EL (cell line): ENCODE results near the gene RASD2.

Source experiments
- DNase-seq: peaks from one replicate; pipeline ENCODE4 v3.0.0-alpha.2; 2016

The RASD2 gene

DNA sequence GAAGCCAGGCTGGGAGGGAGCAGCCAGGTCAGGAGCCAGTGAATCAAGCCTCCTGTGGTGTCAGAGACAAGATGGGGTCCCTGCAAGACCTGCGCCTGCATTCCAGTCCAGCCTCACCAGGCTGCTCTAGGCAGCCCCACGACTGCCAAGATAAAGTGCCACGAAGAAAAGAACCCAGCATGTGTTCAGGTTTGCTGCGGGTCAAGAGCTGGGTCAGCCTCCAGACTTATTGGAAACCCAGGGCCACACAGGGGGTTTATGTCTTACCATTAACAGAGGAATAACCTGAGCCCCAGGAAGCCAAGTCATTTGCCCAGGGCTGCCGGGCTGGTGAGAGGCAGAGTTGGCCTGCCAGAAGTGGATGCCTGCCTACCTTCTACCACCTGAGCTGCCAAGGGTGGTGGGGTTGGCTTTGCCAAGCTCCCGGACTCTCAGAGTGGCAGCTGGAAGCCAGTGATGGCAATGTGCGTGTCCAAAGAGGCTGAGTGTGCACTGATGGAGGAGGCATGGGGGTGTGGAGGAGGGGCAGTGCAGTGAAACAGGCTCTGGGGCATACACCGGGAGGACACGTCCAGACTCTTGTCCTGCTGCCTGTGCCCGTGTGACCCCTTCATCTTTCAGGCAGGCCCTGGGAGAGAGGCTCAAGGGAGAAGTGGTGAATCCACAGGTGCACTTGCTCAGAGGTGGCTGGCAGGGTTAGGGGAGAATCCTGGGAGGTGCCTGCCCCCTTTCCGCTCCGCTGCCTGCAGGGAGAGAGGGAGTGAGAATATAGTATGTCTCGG is 1.7 kb downstream of the RASD2 start:
- no peak for DNase-seq

DNA sequence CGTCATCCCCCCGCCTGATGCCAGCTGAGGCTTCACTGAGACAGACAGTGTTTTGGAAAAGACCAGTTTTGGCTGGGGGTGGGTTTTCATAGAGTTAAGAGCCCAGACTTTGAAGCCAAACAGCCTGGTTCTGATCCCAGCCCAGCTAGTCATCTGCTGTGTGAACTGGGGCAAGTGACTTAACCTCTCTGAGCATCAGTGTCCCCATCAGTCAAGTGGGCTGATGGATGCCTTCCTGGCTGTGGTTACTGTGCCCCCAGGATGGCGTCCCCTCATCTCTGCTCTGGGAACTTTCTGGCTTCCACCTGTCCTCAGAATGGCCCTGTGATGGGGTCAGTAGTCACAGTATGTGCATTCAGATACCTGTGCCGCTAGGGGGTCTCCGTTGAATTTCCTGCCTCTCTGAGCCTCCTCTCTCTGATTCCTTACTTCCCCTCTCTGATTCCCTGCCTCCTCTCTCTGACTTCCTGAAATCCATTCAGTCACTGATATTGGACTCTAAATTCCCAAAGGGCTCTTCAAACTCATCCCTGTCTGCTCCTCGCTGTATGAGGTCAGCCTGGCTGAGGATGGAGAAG is 2.4 kb downstream of the RASD2 start:
- DNase-seq = no peak

DNA sequence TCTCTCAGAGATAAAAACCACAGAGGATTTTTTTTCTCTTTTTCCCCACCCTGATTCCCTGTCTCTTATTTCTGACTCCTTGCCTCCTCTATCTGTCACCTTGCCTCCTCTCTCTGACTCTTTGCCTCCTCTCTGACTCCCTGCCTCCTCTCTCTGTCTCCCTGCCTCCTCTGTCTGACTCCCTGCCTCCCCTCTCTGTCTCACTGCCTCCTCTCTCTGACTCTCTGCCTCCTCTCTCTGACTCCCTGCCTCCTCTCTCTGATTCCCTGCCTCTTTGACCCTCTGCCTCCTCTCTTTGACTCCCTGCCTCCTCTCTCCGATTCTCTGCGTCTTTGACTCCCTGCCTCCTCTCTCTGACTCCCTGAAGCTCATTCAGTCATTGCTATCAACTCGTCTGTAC is 3.1 kb downstream of the RASD2 start:
- DNase-seq = no peak

DNA sequence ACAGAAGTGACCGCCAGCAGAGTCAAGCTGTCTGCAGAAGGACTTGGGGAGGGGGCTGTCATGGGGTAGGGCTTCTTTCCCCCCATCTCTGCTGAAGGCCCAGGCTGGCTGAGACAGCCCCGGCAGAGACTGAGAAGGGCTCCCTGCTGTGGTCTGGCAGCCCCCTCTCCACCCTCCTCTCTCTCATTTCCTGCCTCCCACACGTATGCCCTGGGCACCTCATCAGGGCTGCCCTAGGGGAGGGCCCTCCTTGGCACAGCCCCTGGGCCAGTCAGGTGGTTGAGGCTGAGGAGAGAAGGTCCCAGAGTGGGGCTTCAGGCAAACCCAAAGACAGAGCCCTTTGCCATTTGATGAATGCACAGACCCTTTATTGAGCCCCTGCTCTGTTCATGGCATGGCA is 3.6 kb downstream of the RASD2 start:
- DNase-seq = no peak

DNA sequence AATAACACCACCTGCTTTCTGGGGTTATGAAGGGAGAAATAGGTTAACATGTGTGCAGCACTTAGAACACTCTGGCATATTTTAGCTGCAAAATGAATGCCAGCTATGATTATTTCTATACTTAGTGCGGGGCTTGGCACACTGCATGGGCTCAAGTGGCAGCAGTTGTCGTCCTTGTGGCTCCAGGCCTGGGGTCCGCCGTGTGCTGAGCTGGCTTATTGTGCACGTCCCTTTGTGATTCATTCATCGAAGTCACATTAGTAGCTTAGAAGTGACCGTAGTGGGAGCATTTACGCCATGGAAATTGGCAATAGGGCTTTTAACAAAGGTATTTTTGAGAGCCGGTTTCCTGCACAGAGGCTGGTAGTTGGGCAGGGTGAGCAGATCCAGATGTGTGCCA is 4.2 kb downstream of the RASD2 start:
- no peak for DNase-seq

DNA sequence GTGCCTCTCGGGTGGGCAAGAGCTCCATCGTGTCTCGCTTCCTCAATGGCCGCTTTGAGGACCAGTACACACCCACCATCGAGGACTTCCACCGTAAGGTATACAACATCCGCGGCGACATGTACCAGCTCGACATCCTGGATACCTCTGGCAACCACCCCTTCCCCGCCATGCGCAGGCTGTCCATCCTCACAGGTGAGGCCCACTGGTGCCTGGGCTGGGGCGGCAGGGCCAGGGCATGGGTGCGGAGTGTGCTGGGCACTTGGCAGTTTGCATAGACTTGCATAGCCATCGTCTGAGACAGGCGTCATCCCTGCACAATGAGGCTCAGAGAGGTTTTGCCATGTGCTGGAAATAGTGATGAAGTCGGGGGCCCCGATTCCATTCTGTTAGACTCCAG is 6.3 kb downstream of the RASD2 start:
- no peak for DNase-seq

DNA sequence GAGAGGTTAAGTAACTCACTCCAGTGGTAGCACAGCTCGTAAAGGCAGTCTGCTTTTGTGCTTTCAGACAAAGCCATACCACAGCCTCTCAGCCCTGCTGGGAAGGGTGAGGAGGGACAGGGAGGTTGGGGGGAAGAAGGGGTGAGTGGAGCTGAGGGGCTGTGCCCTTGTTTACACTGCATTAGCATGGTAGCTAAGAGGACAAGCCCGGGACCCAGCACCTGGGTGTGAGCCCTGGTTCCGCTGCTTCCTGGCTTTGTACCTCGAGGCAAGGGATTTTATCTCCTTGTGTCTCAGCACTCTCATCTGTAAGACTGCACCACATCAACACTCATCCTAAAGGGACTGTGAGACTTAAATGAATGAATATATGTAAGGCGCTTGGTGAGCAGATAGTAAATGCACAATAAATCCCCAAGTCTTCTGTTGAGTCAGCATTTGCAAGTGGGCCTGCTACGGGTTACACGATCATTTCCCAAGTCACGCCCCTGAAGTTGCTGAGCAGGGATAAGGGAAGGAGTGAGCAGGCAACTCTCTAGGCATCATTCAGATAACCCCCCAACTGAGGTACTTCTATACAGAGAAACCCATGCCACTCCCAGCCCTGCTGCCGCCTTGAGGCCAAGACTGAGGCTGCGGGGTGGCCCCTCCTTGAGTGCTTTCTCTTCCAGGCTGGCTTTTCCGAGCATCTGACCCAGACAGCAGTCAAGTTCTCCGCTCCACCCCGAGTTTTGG is 7.5 kb downstream of the RASD2 start:
- no peak for DNase-seq

DNA sequence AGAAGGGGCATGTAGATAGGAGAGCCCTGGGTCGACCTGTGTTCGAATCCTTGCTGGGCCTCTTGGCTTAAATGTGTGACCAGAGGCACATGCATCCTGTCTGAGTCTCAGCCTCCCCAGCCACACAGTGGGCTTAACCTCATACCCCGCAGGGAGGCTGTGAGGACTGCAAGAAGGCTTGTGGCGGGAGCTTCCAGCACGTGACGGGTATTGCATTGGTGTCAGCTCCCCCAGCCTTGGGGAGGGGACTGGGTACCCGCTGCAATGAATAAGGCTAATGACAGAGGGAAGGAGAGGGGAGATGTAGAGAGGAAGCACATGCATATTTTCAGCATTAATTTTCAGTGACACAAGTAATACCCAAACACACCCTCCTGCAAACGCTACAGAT is 8.1 kb downstream of the RASD2 start:
- no peak for DNase-seq

DNA sequence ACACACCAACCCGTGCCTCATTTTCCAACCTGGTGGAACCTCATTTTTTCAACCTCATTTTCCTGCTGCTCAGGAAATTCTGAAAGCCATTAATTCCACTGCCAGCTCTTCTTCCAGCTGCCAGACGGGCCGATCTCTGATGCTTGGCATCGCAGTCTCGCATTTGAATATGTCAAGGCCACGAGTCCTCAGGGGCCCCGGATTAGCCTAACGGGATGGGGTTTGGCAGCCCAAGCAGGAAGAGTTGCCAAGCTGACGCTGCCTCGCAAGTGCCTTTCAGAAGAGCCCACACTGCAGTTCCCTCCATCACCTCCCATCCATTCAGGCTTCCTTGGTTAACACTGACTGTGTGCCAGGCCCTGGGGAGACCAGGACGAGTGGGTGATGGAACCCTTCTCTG is 8.7 kb downstream of the RASD2 start:
- no peak for DNase-seq

DNA sequence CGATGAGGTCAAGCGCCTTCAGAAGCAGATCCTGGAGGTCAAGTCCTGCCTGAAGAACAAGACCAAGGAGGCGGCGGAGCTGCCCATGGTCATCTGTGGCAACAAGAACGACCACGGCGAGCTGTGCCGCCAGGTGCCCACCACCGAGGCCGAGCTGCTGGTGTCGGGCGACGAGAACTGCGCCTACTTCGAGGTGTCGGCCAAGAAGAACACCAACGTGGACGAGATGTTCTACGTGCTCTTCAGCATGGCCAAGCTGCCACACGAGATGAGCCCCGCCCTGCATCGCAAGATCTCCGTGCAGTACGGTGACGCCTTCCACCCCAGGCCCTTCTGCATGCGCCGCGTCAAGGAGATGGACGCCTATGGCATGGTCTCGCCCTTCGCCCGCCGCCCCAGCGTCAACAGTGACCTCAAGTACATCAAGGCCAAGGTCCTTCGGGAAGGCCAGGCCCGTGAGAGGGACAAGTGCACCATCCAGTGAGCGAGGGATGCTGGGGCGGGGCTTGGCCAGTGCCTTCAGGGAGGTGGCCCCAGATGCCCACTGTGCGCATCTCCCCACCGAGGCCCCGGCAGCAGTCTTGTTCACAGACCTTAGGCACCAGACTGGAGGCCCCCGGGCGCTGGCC is 11.0 kb downstream of the RASD2 start:
- no peak for DNase-seq

DNA sequence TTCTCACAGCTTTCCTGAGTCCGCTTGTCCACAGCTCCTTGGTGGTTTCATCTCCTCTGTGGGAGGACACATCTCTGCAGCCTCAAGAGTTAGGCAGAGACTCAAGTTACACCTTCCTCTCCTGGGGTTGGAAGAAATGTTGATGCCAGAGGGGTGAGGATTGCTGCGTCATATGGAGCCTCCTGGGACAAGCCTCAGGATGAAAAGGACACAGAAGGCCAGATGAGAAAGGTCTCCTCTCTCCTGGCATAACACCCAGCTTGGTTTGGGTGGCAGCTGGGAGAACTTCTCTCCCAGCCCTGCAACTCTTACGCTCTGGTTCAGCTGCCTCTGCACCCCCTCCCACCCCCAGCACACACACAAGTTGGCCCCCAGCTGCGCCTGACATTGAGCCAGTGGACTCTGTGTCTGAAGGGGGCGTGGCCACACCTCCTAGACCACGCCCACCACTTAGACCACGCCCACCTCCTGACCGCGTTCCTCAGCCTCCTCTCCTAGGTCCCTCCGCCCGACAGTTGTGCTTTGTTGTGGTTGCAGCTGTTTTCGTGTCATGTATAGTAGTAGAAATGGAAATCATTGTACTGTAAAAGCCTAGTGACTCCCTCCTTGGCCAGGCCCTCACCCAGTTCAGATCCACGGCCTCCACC is 11.7 kb downstream of the RASD2 start:
- DNase-seq = peak; percentile 20

DNA sequence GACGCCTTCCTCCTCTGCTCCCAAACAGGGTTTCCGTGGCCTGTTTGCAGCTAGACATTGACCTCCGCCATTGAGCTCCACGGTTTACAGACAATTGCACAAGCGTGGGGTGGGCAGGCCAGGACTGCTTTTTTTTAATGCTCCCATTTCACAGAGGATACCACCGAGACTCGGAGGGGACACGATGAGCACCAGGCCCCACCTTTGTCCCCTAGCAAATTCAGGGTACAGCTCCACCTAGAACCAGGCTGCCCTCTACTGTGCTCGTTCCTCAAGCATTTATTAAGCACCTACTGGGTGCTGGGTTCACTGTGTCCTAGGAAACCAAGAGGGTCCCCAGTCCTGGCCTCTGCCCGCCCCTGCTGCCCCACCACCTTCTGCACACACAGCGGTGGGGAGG is 12.2 kb downstream of the RASD2 start:
- DNase-seq = no peak

DNA sequence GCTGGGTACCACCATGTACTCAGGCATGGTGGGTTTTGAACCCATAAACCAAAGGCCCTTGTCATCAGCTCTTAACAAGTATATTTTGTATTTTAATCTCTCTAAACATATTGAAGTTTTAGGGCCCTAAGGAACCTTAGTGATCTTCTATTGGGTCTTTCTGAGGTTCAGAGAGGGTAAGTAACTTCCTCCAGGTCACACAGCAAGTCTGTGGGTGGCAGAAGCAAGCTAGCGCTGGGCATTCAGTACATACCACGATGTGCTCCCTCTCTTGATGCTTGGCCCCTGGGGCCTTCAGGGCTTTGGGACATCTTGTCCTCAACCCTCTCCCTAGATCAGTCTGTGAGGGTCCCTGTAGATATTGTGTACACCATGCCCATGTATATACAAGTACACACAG is 12.7 kb downstream of the RASD2 start:
- DNase-seq = no peak

DNA sequence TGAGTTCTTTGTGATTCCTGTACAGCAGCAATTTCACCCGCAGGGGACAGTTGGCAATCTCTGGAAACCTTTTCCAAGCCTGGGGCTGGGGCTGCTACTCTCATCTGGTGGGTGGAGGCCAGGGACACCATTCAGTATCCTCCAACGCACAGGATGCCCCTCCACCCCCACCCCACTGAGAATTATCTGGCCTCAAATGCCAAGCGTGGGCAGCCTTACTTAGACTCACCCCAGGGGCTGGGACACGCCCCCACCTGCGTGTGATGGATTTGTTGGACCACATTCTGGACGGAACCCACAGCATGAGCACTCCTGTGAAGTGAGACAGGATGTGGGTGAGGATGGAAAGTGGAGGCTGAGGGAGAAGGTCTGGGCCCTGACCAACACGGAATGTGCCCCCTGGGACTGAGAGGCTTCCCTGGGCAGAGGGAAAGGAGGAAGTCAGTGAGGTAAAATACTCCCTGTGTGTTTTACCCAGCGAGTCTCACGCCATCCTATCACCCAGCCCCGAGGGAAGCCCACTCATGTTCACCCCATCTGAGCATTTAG is 13.7 kb downstream of the RASD2 start:
- no peak for DNase-seq

DNA sequence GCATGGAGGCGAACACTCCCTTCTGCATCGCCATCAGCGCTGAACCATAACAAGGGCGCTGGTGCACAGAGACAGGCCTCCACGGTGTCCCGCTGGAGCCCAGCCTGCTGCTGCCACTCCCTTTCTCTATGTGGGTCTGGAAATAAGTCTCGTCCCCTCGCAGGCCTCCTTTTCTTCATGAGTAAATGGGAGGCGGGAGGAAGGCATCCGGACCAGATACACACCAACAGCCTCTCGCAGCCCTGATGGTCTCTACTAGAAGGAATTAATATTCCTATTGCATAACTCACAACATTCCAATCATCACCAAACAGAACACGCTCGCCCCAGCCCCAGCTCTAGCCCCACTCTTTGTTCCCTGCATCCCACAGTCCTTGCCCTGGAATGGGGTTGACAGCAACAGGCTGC is 14.9 kb downstream of the RASD2 start:
- peak; percentile 68 for DNase-seq

DNA sequence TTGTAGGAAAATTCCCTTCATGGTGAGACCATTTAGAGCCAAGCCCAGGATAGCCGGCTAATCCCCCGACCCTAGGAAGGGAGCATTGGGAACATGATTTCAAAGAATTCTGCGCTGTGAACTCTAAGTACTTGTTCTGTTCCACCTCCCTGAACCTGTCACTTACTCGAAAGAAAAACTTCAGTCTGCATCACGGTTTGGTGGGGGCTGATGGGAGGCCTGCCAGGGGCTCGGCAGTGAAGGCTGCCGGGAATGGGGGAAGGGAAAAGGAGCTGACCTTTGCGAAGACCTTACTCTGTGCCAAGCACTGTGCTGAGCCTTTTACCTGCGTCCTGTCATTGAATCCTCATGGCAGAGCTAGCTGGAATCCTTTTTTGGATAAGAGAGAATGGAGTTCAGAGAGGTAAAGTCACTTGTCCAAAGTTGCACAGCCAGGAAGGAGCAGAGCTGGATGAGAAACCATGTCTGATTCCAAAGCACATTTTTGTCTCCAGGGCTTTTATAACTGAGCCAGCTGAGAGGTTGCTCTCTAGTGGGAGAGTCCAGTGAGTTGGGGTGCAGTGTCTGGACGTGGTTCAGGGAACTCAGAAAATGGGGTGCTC is 15.4 kb downstream of the RASD2 start:
- DNase-seq = no peak

DNA sequence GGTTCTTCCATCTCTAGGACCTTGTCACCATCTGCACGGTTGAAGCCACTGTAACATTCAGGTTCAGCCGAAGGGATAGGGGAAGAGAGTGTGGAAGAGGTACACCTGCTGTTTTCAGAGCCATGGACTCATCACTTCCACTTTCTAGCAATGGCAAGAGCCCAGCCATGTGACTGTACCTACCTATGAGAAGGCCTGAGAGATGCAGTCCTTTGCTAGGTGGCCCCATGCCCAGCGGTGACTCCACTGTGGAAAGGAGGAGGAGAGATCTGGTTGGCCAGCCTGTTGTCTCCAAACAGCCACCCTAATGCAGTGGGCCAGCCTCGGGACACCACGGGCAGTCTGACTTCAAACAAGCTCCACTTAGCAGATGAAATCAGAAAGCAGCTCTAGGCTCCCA is 16.0 kb downstream of the RASD2 start:
- no peak for DNase-seq

DNA sequence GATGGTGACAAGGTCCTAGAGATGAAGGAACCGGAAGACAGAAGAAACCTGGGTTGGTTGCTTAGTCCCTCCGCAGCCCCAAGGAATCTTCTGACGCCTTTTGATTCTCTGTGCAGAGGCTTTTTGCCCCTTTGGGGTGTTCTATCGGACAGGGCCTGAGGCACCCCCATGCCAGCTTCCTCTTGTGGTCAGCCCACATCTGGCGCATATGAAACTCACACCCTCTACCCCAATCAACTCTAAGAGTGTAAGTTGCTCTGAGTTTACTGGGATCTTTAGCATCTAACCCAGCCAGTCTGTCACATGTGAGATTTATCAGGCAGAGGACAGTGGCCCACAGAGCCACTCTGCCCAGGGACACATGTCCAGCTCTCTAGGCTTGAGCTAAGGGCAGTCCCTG is 17.4 kb downstream of the RASD2 start:
- DNase-seq = no peak

DNA sequence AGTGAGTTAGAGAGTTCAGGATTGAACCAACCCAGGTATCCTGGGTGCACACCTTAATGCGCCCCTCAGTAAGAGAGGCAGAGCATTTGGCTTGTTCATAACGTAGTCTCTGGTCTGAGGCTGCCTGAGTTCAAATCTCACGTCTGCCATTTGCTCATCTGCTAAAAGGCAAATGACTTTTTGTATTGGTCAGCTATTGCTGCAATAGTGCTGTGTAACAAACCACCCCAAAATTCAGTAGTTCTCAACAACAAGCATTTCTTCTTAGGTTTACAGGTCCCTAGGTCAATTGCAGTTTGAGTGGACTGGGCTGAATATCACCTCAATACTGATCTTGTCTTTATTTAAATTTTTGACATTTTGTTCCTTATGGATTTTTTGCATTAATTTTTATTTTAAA is 18.1 kb downstream of the RASD2 start:
- DNase-seq = no peak

DNA sequence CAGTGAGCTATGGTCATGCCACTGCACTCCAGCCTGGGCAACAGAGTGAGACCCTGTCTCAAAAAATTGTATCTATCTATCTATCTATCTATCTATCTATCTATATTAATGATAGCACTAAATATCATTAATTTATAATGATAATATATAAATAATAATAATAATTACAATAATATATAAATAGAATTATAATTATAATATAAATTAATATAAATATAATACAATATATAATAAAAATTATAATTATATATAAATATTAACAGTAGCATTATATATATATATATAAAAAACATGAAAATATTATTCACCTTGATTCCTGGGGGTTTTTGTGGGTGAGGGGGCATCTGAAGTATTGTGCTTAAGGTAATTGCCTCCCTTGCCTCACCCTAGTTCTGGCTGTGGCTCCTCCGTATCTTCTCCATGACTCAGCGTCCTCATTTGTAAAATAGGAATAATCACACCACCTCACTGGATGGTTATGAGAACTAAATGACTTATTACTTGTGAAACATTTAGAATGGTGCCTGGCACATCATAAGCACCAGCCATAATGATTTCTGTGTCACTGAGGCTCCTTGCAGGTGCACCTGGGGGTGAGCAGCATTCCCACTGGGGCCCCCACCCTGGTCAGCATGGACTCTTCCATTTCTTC is 18.8 kb downstream of the RASD2 start:
- peak; percentile 39 for DNase-seq

DNA sequence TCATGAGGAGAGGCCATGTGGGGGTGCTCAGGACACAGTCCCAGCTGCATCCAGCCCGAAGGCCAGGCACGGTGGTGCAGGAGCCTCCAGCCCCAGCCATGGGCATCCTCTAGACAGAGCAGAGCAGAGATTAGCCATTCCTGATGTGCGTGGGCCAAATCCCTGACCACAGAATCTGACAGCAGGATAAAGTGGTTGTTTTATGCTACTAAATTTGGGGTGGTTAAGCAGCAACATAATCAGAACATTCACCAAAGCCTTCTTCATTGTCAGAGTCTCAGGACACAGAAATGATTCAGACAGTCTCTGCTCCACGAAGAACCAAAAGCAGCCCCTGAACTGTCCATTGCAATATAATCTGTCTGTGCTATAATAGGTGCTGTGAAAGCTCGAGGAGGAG is 19.7 kb downstream of the RASD2 start:
- no peak for DNase-seq

DNA sequence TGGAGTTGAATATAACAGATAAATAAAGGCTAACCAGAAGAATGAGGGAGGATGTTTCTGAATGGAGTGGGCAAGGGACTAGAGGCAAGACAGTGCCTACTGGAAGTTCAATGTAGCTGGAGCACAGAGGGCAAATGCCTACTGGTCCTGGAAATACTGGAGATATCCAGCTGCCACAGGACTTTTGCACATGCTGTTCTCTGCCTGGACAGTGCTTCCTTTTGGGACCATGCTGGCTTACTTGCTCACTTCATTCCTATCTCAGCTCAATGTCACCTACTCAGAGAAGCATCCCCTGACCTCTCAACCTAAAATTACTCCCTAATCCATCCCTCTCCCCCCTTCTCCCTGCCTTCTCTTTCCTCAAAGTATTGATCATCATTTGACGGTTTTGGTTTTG is 20.2 kb downstream of the RASD2 start:
- no peak for DNase-seq
